ENCODE results near the gene EML6. TPM values are rescaled to one million over a fixed set of nuclear protein-coding genes. Genes with fewer than 3 reads are reported as not detected.

The EML6 gene
- total RNA-seq, 2 donors from 2014 or later: 0.46 to 10.7 TPM

DNA sequence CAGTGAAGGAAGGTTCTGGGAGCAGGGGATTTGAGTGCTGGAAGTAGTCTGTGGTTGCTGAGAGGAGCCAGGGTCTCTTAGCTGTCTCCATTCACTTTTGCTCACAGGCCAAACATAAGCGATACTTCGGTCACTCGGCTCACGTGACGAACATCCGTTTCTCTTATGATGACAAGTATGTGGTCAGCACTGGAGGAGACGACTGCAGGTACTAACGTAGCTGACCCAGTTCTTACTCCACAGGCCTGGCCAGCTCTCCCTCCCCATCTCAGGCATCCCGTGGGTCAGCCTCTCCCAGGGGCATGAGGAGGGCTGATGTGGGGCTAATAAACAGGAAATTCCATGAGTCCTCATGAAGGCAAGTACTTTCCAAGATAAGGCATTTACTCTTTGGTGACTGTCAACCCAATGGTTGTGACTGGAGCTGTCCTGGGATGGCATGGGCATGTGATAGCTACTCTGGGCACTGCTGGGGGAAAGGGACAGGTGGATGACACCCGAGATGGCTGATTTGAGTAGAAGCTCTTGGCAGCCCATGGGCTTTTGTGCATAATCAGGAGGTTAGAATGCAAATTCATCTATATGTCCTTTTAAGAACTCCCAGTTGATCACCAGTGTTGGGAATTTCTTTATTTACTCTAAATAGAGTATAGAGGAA lies 245.2 kb downstream of the EML6 start:
- intact Hi-C loops (cut with DNase I): no loop called here
- Histone ChIP-seq H3K4me3 (no peak overlapping the region), H3K36me3 (no peaks in the 10 kb centered on the region), H3K27ac (no peak overlapping the region), H3K27me3 (replicated peaks; ENCODE audit: insufficient read depth) (no peaks in the 10 kb centered on the region), H3K4me1 (replicated peaks) (peaks cover 11% of the 10 kb centered on the region), H3K9me3 (no peaks in the 10 kb centered on the region)
- no peak for DNase-seq (ENCODE audit: low spot score)
- TF ChIP-seq POLR2AphosphoS5 (IDR thresholded peaks at IDR 0.05): no peak
- TF ChIP-seq, protein P1, sequence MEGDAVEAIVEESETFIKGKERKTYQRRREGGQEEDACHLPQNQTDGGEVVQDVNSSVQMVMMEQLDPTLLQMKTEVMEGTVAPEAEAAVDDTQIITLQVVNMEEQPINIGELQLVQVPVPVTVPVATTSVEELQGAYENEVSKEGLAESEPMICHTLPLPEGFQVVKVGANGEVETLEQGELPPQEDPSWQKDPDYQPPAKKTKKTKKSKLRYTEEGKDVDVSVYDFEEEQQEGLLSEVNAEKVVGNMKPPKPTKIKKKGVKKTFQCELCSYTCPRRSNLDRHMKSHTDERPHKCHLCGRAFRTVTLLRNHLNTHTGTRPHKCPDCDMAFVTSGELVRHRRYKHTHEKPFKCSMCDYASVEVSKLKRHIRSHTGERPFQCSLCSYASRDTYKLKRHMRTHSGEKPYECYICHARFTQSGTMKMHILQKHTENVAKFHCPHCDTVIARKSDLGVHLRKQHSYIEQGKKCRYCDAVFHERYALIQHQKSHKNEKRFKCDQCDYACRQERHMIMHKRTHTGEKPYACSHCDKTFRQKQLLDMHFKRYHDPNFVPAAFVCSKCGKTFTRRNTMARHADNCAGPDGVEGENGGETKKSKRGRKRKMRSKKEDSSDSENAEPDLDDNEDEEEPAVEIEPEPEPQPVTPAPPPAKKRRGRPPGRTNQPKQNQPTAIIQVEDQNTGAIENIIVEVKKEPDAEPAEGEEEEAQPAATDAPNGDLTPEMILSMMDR (IDR thresholded peaks at IDR 0.05): no peak
- no peak for TF ChIP-seq POLR2A (IDR thresholded peaks at IDR 0.05)
- 95% methylated on average over 10 of the region's 10 CpGs for WGBS

DNA sequence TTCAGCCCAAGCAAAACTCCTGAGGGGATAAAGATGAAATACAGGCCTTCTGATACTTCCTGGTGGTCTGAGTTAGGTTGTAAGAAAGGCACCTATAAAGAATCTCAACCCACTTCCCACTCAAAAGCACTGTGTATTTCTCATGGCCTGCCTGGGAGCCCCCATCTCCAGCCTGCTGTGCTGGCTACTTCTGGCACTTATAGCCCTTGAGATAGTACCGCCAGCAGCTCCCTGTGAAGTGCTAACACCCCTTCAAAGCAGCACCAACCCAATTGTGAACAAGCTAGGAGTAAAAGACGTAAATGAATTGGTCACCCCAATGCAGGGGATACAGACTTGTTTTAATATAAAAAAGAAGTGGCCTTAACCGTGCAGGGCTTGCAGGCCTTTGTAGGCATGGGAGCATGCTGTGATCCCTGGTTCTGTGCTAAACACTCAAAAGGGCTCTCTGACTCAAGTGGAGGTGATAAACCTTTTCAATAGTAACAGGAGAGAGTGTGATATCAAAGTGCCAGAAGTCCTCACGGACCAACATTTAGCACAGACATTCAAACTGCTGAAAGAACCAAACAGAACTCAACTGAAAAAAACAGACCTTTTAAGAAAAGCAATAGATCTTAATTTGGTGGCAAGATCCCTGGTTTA lies 246.0 kb downstream of the EML6 start:
- Histone ChIP-seq H3K27me3 (replicated peaks; ENCODE audit: insufficient read depth) (no peaks in the 10 kb centered on the region), H3K4me3 (no peak overlapping the region), H3K27ac (no peak overlapping the region), H3K9me3 (no peaks in the 10 kb centered on the region), H3K36me3 (no peaks in the 10 kb centered on the region), H3K4me1 (replicated peaks) (peaks cover 14% of the 10 kb centered on the region)
- intact Hi-C loops (cut with DNase I): no loop called here
- 86% methylated on average over 4 of the region's 4 CpGs for WGBS
- TF ChIP-seq, protein P1 (IDR thresholded peaks at IDR 0.05): no peak
- no peak for TF ChIP-seq POLR2A (IDR thresholded peaks at IDR 0.05)
- TF ChIP-seq POLR2AphosphoS5 (IDR thresholded peaks at IDR 0.05): no peak
- no peak for DNase-seq (ENCODE audit: low spot score)

DNA sequence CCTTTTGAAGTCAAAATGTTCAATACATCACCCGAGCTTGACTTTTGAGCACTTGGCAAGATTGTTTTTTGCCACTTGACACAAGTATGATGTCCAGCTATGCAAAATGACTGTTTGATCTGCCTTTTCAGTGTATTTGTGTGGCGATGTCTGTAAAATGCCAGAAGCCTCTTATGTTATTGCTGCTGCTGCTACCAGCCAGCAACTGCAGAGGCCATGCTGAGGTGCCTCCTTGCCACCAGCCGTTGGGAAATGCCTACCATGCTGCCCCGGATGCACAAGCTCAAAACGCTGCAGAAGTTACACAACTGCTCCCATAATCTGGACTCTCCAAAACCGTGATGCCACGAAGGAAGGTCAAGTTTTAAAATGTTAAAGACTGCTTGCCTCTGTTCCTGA lies 246.5 kb downstream of the EML6 start:
- Histone ChIP-seq H3K4me1 (replicated peaks) (peaks cover 14% of the 10 kb centered on the region), H3K27ac (no peak overlapping the region), H3K27me3 (replicated peaks; ENCODE audit: insufficient read depth) (no peaks in the 10 kb centered on the region), H3K4me3 (no peak overlapping the region), H3K9me3 (no peaks in the 10 kb centered on the region), H3K36me3 (no peaks in the 10 kb centered on the region)
- WGBS: 91% methylated on average over 7 of the region's 7 CpGs
- TF ChIP-seq POLR2A (IDR thresholded peaks at IDR 0.05): no peak
- no peak for TF ChIP-seq POLR2AphosphoS5 (IDR thresholded peaks at IDR 0.05)
- TF ChIP-seq, protein P1 (IDR thresholded peaks at IDR 0.05): no peak
- DNase-seq (ENCODE audit: low spot score): no peak
- intact Hi-C loops (cut with DNase I): no loop called here

DNA sequence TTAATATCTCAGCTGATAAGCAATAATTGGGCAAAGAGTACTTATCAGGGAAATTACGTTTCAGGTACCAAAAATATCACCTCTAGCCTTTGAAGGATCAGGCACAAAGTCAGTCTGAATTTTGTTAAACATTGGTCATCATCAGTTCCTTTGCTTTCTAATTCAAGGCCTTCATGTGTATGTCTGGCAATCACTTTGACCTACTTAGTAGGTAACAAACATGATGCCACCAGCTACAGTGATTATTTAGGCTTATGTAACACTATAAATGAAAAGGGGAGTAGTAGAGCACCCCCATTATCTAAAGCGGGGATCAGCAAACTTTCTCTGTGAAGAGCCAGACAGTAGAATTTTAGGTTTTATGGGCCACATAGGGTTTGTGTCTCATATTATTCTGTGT lies 251.7 kb downstream of the EML6 start:
- H3K27ac ChIP-seq: no peak overlapping the region
- no peaks in the 10 kb centered on the region for H3K36me3 ChIP-seq

More for the DNA sequence above, 251.7 kb downstream of the EML6 start:
- intact Hi-C loops (cut with DNase I): no loop called here
- TF ChIP-seq, protein P1 (IDR thresholded peaks at IDR 0.05): no peak
- TF ChIP-seq POLR2A (IDR thresholded peaks at IDR 0.05) (no peak), POLR2AphosphoS5 (IDR thresholded peaks at IDR 0.05) (no peak)
- H3K9me3 ChIP-seq: no peaks in the 10 kb centered on the region
- no peak for DNase-seq (ENCODE audit: low spot score)
- WGBS: 85% methylated on average over 2 of the region's 2 CpGs
- no peaks in the 10 kb centered on the region for H3K27me3 ChIP-seq (replicated peaks; ENCODE audit: insufficient read depth)
- no peak overlapping the region for H3K4me3 ChIP-seq
- H3K4me1 ChIP-seq (replicated peaks): peaks cover 22% of the 10 kb centered on the region
